Measurements from ENCODE around the gene GNAS.

GRCh38 chr20:58927490-58928061 lies 75.1 kb downstream of the GNAS start:
- TF ChIP-seq YY1 (IDR thresholded peaks at IDR 0.05; ENCODE audit: insufficient read depth, insufficient read length) (no peak), SUZ12 (IDR thresholded peaks at IDR 0.05; ENCODE audit: extremely low read depth, insufficient read depth, insufficient read length) (no peak)

Data from NT2/D1 (cell line).